ENCODE results near the gene SERTAD4. TPM values are rescaled to one million over a fixed set of nuclear protein-coding genes. Genes with fewer than 3 reads are reported as not detected.

The SERTAD4 gene
- total and polyA plus RNA-seq, 2 experiments from 2014 or later: 1.3 to 1.6 TPM

- TF ChIP-seq, protein P1, sequence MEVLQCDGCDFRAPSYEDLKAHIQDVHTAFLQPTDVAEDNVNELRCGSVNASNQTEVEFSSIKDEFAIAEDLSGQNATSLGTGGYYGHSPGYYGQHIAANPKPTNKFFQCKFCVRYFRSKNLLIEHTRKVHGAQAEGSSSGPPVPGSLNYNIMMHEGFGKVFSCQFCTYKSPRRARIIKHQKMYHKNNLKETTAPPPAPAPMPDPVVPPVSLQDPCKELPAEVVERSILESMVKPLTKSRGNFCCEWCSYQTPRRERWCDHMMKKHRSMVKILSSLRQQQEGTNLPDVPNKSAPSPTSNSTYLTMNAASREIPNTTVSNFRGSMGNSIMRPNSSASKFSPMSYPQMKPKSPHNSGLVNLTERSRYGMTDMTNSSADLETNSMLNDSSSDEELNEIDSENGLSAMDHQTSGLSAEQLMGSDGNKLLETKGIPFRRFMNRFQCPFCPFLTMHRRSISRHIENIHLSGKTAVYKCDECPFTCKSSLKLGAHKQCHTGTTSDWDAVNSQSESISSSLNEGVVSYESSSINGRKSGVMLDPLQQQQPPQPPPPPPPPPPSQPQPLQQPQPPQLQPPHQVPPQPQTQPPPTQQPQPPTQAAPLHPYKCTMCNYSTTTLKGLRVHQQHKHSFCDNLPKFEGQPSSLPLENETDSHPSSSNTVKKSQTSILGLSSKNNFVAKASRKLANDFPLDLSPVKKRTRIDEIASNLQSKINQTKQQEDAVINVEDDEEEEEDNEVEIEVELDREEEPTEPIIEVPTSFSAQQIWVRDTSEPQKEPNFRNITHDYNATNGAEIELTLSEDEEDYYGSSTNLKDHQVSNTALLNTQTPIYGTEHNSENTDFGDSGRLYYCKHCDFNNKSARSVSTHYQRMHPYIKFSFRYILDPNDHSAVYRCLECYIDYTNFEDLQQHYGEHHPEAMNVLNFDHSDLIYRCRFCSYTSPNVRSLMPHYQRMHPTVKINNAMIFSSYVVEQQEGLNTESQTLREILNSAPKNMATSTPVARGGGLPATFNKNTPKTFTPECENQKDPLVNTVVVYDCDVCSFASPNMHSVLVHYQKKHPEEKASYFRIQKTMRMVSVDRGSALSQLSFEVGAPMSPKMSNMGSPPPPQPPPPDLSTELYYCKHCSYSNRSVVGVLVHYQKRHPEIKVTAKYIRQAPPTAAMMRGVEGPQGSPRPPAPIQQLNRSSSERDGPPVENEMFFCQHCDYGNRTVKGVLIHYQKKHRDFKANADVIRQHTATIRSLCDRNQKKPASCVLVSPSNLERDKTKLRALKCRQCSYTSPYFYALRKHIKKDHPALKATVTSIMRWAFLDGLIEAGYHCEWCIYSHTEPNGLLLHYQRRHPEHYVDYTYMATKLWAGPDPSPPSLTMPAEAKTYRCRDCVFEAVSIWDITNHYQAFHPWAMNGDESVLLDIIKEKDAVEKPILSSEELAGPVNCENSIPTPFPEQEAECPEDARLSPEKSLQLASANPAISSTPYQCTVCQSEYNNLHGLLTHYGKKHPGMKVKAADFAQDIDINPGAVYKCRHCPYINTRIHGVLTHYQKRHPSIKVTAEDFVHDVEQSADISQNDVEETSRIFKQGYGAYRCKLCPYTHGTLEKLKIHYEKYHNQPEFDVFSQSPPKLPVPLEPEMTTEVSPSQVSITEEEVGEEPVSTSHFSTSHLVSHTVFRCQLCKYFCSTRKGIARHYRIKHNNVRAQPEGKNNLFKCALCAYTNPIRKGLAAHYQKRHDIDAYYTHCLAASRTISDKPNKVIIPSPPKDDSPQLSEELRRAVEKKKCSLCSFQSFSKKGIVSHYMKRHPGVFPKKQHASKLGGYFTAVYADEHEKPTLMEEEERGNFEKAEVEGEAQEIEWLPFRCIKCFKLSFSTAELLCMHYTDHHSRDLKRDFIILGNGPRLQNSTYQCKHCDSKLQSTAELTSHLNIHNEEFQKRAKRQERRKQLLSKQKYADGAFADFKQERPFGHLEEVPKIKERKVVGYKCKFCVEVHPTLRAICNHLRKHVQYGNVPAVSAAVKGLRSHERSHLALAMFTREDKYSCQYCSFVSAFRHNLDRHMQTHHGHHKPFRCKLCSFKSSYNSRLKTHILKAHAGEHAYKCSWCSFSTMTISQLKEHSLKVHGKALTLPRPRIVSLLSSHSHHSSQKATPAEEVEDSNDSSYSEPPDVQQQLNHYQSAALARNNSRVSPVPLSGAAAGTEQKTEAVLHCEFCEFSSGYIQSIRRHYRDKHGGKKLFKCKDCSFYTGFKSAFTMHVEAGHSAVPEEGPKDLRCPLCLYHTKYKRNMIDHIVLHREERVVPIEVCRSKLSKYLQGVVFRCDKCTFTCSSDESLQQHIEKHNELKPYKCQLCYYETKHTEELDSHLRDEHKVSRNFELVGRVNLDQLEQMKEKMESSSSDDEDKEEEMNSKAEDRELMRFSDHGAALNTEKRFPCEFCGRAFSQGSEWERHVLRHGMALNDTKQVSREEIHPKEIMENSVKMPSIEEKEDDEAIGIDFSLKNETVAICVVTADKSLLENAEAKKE (CRISPR knock-in tag; IDR thresholded peaks at IDR 0.05): no peak
Measured at GRCh38 chr1:210246447-210246846, 13.9 kb downstream of the SERTAD4 start (continued).

GRCh38 chr1:210248341-210248740 is 15.7 kb downstream of the SERTAD4 start:
- no peak for DNase-seq (ENCODE audit: low spot score)
- Histone ChIP-seq H3K4me3 (no peak overlapping the region), H3F3A (replicated peaks; ENCODE audit: low read depth) (peaks cover 11% of the 10 kb centered on the region; the same call in 1 of the 2 replicates), H3K36me3 (ENCODE audit: insufficient read depth) (no peaks in the 10 kb centered on the region), H3K4me1 (ENCODE audit: insufficient read depth) (peaks cover 26% of the 10 kb centered on the region), H3K9me2 (ENCODE audit: insufficient read depth) (no peaks in the 10 kb centered on the region), H2AFZ (no peak overlapping the region), H3K27me3 (ENCODE audit: insufficient read depth) (peaks cover 30% of the 10 kb centered on the region), H3K4me2 (no peak overlapping the region), H3K79me2 (replicated peaks; ENCODE audit: insufficient read depth) (no peaks in the 10 kb centered on the region), H4K20me1 (replicated peaks; ENCODE audit: insufficient read depth) (no peaks in the 10 kb centered on the region), H3K27ac (ENCODE audit: low read depth) (no peak overlapping the region)
- no peaks in the 10 kb centered on the region for H3K36me3 Mint-ChIP-seq (ENCODE audit: low read depth)
- peaks cover 27% of the 10 kb centered on the region for H3K4me1 Mint-ChIP-seq
- H3K9me3 Mint-ChIP-seq: no peaks in the 10 kb centered on the region
- no peak overlapping the region for H3K27ac Mint-ChIP-seq
- no peak overlapping the region for H3K4me3 Mint-ChIP-seq
- ATAC-seq: no peak
- H3K27me3 Mint-ChIP-seq (ENCODE audit: insufficient read depth, low read depth, poor library complexity): peaks cover 9% of the 10 kb centered on the region
- TF ChIP-seq NANOG (IDR thresholded peaks at IDR 0.05; ENCODE audit: borderline replicate concordance) (no peak), ZNF114 (CRISPR knock-in tag; IDR thresholded peaks at IDR 0.05) (no peak), POLR2AphosphoS5 (IDR thresholded peaks at IDR 0.05; ENCODE audit: low read depth) (no peak), REST (IDR thresholded peaks at IDR 0.05; ENCODE audit: unreplicated experiment) (no peak), EZH2 (IDR thresholded peaks at IDR 0.05; ENCODE audit: low read depth, unreplicated experiment) (no peak)
- TF ChIP-seq, protein P1 (CRISPR knock-in tag; IDR thresholded peaks at IDR 0.05): no peak
